NCI-H146 (cell line): ENCODE data around the gene SACM1L.

ENCODE experiments used
- DNase-seq: peaks from one replicate; lab custom pipeline; 2025; lab: John Stamatoyannopoulos, UW

Gene SACM1L, protein sequence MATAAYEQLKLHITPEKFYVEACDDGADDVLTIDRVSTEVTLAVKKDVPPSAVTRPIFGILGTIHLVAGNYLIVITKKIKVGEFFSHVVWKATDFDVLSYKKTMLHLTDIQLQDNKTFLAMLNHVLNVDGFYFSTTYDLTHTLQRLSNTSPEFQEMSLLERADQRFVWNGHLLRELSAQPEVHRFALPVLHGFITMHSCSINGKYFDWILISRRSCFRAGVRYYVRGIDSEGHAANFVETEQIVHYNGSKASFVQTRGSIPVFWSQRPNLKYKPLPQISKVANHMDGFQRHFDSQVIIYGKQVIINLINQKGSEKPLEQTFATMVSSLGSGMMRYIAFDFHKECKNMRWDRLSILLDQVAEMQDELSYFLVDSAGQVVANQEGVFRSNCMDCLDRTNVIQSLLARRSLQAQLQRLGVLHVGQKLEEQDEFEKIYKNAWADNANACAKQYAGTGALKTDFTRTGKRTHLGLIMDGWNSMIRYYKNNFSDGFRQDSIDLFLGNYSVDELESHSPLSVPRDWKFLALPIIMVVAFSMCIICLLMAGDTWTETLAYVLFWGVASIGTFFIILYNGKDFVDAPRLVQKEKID

DNA sequence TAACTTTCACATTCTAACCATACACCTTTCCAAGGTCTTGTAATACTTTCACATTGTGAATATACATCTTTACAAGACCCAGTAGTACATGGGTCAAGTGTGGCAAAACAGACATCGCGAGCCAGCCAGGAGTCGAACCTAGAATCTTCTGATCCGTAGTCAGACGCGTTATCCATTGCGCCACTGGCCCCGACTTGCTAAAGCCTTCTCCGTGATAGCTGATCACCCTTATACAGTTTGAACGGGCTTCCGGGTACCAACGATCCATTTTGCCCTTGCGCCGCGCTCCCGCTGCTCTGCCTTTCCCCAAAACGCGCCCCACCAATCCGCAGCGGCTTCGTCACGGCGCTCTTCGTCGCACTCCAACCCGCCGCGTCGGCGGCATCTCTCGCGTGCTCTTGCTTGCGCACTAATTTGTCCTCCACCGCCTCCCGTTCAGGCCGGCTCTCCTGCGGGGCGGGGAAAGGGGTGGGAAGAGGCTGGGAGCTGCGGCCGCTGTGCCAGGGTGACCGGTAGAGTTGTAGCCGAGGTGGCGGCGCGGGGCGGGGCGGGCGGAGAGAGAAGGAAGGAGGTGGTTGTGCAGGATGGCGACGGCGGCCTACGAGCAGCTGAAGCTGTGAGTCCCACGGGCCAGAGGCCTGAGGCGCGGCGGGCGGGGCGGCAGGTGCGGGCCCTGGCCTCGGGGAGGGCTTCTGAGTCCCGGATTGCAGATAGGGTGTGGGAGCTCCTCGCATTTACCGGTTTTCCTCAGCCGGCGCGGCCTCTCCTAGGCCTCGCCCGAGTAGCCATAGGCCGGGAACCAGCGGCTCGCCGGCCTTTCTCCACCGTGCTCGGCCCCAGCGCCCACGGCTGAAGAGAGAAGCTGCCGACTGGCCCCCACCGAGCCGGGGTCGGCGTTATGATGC, at the start of gene SACM1L:
Gene SACM1L, plus strand, starts transcription at position 515 of the 905 bp plus-strand sequence. Its CDS starts 70 bp downstream, at position 585.
- peak; percentile 96 for DNase-seq

DNA sequence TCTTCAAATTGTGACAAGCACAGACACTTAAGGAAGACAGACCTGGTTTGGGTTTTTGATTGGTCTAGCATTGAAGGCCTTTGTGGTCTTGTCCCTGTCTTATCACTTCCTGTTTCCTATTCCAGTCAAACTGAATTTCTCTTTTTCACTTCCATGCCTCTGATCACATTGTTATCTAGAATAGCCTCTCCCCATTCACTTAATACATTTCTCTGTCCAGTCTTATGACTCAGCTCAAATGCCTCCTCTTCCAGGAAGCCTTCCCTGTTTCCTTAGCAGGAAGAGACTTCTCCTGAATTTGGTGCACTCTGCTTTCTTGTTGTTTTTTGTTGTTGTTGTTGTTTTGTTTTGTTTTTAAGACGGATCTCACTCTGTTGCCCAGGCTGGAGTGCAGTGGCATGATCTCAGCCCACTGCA, 49.1 kb upstream of the SACM1L start:
- DNase-seq: no peak

DNA sequence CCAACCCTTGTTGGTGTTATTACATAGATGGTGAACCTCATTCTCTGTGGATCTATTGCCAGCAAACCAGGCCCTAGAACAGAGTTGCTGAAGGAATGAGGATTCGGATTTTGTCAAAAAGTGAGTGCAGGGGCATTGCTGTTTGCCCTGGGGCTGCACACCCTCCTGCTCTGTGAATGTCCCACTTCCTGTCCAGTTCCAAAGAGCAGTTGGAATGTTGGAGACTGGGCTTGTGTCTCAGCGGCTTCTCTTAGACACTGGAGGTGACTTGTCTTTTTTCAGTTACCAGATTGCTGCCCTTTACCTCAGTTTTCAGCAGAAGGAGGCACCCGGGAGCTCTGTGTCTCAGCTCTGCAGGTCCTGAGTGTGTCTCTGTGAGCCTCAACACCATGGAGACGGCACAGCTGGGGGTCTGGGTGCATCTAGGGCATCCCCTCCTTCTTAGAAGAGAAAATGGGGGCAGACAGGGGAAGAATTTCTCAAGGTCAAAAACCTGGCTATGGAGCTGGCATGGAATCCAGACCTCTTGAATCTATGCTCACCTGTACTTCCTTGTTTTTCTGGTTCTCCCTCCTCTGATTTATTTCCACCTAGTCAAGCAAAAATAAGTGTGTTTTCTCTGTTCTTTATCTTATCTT, 48.4 kb upstream of the SACM1L start:
- DNase-seq: no peak

DNA sequence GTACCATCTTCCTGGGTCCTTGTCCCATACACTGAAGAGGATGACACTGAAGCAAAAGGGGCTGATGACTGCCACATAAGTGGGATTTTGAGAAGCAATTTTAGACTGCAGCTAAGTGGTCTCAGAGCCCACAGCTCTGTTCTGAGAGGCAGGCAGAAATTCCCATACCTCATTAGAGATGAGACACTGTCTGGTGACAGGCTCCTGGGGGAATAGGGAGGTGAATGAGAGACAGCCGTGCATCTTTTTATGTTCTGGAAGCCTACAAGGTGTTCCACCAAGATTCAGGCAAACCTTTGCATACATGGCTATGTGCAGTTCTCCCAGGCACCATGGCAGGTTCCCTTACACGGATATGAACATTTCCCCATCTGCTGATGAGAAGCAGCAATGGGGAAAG, 47.4 kb upstream of the SACM1L start:
- DNase-seq: no peak

DNA sequence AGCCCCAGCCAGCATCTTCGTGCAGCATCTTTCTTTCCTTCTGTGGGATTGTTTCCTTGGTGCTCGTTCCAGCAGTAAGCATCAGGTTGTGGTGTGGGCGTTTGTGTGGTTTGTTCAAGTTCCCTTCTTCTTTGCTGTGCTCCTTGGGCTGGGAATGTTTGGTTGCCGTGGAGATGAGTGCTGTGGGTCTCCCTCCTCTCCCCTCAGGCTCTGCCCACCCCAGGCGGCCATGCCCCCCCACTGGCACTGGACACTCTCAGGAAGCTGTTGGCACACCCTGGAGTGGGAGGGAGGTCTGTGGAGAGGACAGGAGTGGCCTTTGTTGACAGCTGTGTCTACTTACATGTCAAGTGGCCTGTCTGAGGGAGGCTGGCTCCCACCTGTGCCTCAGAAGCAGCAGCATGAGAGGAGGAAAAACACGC, 46.5 kb upstream of the SACM1L start:
- peak; percentile 52 for DNase-seq

DNA sequence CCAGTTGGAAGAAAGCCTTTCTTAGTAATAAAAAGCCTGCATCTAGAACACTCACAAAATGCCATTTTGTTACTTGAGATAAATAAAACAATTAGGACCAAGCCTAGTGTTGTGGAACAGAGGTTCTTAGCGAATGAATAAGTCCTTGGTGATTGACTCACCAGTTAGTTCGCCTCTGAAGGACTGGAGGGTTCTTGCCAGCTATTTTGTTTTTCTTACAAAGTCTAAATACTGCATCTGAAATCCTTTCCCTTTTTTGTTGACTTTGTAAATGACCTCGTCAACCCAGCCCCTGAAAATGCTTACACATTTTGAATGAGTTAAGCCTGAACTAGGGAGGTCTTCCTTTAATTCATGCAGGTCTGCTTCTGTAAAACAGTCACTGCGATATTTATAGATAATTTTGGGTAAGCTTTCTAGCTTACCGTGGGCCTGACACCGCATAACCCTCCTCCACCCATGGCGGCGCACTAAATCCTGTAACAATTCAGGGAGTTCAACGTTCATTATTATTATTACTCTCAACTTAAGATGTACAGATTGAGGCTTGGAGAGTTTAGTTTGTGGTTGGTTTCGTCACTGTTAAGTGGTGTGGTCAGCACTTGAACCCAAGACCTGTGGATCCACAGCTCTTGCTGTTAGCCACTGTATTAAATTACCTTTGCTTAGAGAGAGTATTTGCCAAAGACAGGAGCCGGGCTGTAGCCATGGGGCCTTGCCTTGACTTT, 45.0 kb upstream of the SACM1L start:
- DNase-seq: no peak

DNA sequence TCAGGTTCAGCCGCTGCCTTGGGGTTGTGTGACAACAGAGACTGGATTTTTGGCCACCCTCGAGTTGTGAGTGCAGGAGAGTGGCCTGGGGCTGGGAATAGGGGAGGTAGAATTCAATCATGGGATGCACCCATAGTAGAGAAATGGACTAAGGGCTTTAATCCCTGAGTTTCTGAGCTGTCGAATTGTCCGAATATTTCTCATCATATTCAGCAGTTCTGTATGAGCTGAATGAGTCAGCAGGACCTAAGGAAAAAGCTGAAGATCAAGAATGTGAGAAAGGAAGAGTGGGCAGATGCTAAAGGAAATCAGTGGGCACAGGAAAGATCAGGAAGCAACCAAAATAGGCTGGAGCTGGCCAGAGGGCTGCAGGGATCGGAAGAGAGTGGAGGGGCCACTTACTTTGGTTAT, 44.4 kb upstream of the SACM1L start:
- no peak for DNase-seq

DNA sequence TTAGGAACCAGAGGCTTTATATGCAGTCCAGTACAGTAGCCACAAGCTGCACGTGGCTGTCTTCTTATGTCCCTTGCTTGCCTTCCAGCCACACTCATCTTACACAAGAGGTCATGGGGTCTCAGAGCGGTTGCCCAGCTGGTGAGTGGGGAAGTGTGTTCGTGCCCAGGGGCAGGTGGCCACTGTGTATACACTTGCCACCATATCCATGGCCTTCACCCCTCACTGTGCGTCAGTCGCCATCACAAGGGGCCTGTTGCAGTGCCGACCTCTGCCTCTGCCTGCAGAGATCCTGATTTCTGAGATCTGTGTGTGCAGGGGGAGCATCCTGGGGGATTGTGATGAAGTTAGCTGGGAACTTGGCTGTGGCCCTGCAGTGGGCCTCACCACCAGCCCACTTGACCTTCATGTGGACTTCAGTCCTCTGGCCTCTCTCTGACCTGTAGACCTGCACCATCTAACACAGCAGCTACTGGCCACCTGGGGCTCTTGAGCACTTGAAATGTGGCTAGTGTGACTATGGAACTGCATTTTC, 43.1 kb upstream of the SACM1L start:
- DNase-seq: no peak

DNA sequence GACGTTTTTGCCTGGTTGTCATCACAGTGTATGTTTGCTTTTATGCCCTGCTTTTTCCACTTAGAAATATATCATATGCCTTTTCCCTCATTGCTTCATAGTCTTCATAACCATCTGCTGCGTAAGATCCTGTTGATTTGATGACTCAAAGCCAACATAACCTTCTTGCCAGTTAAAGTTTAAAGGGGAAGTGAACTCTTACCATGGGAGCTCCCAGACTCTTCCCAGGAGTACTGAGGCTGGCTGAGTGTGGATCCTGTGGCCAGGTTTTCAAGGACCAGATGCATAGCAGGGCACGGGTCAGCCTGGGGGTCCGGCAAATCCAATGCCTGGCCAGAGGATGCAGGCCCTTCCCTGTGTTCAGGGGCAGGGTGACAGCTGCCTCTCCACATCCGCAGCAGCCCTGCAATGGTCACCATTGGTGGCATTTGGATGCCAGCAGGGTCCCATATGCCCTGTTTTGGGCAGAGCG, 42.0 kb upstream of the SACM1L start:
- no peak for DNase-seq

DNA sequence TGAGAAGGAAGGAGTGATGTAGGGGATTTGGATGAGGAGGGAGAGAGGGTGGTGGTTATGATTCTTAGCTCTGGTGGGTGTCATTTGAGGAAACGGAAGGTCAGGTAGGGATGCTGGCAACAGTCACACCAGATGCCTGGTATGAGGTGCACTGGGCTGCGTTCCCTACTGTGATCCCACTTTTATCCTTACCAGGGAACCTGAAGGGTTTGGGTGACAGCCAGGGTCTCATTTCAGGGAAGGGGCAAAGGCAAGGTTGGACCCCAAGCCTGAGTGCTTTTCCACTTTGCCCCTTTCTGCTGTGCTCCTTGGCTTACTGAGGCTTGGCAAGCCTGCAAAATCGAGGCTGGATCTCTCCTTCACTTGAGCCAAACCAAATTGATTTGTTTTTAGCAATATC, 36.0 kb upstream of the SACM1L start:
- no peak for DNase-seq

DNA sequence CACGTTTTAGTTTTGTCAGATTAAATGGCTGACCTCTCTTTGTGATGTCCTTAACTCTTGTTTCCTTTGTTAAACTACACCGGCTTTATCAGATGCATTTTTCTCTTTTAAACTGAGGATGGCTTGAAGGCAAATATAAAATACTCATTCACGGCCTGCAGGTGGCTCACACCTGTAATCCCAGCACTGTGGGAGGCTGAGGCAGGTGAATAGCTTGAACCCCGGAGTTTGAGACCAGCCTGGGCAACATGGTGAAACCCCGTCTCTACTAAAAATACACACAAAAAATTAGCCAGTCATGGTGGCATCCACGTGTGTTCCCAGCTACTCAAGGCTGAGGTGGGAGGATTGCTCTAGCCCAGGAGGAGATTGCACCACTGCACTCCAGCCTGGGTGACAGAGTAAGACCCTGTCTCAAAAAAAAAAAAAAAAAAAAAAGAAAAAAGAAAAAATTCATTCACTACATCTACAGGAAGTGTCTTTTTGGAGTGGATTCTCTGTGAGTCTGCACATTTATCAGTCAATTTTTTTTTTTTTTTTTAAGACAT, 34.7 kb upstream of the SACM1L start:
- peak; percentile 33 for DNase-seq

DNA sequence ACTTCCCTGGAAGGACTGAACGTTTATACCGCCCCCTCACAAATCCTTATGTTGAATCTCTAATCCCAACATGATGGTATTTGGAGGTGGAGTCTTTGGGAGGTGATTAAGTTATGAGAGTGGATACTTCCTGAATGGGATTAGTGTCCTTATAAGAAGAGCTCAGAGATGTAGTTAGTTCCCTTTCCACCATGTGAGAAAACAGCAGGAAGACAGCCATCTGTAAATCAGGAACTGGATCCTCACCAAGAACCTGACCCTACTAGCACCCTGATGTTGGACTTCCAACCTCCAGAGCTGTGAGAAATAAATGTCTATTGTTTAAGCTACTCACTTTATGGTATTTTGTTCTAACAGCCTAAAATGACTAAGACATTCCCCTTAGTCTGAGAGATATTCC, 33.3 kb upstream of the SACM1L start:
- no peak for DNase-seq

DNA sequence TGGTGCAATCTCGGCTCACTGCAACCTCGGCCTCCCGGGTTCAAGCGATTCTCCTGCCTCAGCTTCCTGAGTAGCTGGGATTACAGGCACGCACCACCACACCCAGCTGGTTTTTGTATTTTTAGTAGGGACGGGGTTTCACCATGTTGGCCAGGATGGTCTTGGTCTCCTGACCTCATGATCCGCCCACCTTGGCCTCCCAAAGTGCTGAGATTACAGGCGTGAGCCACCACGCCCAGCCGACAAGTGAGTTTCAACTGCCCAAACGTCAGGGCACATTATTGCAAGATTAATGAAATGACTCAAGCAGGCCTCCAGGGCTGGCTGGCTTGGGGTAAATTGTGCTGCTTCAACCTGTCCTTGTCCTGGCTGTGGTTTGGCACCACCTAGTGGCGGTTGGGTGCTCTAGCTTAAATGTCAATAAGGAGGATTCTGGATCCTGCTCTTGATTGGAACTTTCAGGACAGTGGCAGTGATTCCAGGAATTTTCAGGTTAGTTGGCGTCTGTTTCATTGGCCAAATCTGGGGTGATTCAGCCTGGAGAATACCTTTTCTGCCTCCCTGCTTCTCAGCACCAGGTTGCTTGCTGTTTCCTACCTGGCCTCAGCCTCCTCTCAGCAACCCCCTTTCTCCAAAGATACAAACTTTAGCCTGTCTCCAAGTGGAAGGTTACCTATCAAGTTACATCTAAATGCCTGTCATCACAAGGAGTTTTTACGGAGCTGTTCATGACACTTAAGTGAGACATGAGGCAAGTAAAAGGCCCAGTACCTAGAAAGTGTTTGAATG, 32.4 kb upstream of the SACM1L start:
- peak; percentile 78 for DNase-seq

DNA sequence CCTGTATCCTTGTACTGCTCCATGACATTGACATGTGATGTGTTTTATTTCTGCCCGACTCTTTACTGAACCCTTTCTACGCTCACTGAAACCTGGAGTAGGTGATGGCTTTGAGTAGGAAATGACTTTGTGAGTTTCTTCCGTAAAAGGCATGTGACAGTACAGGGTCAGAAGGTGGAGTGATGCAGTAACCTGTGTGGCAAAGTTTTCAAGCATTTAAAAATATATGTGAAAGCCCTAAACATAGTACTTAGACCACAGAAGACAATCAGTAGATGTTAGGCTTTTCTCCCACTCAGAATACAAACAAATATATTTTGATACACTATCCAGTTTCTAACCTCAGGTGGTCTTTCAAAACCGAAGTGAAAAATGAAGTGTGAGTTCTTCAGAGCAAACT, 31.3 kb upstream of the SACM1L start:
- DNase-seq: no peak

DNA sequence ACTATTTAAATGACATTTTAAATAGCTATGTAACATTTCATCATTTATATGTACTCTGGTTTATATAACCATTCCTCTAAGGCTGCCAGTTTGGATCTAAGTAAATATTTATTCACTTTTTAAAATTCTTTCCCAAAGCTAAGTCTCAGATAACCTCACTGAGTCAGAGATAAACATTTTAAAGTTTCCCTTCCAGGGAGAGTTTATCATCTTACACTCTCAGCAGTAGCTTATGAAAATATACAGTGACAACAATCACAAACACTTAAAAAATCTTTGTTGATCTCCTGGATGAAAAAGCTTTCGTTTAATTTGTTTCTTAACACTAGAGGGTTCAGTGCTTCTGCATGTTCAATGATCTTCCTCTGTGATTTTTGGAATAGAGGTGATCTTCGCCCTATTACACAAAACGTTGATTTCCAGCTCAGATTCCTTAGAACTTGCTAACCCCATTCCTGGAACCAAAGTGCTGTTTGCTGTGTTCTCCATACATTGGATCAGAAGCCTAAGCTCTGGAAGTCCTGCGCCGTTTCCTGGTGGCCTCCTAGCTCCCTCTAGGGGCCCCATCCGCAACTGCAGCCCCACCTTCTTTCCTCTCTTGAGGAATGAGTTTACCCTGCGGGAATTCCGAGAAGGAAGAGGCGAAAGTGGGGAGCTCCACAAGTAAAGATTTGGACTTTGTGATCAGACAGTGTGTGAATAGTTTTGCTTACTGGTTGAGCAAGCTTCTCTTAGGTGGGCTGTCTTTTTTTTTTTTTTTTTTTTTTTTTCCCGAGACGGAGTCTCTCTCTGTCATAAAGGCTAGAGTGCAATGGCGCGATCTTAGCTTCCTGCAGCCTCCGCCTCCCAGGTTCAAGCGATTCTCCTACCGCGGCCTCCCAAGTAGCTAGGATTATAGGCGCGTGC, 29.3 kb upstream of the SACM1L start:
- DNase-seq: peak; percentile 28

DNA sequence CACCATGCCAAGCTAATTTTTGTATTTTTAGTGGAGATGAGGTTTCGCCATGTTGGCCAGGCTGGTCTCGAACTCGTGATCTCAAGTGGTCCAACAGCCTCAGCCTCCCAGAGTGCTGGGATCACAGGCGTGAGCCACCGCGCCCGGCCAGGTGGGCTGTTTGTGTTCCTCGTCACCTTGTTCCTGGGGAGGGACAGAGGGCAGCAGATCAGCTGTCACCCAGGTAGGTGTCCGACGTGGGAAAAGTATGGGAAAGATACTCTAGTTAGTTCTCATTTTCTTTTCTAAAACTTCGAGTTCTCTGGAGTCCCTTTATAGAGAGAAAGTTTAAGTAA, 28.7 kb upstream of the SACM1L start:
- no peak for DNase-seq

DNA sequence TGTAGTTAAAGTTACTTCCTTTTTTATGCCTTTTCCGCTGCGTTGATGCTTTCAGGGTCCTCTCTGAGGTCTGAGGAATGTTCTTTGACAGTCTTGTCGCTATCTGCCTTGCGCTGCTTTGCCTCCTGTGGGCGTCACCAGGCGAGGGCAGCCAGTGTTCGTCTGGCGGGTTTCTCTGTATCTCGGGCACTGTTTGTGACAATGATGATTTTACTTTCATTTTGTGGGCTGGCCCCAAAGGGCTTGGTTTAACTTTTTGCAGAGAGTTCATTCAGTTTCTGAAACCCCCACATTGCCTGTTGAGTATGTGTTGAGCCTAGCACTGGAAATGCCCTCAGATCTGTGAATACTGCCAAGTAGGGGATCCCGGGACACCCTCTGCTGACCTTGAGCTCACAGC, 24.6 kb upstream of the SACM1L start:
- DNase-seq: no peak

DNA sequence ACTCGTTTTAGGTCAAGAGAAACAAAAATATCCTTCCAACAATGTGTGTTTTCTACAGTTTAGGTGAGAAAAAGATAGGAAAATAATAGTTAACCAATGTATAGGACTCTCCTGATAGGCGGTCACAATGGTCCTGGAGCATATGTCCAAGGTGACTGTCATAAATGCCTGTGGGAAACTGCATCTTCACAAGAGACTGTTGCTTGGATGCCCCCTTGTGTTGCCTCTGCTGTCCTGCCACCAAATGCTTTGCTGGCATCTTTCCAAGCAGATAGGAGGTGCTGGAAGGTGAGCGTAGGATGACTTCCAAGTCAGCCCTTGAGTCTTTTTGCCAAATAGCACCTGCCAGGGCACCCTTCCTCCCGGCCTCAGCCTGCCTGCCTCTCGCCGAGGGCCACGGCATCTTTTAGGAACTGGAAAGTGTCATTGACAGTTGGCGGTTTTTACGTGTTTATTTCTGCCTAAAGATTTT, 24.1 kb upstream of the SACM1L start:
- DNase-seq: peak; percentile 28
